ENCODE measurements around the gene CCNYL1. TPM values are rescaled to one million over a fixed set of nuclear protein-coding genes. Genes with fewer than 3 reads are reported as not detected.

CCNYL1 gene
- total RNA-seq, 2 donors from 2014 or later = 10.5 to 20.4 TPM

- intact Hi-C loops (cut with DNase I) = no loop called here
- DNase-seq (peak; percentile 50), ATAC-seq (no peak)
These were observed 60.8 kb downstream of the CCNYL1 start for GRCh38 chr2:207772081-207772843.

- no peak for DNase-seq
- ATAC-seq = no peak
- intact Hi-C loops (cut with DNase I) = no loop called here
These were observed 61.4 kb downstream of the CCNYL1 start for GRCh38 chr2:207772844-207773205.

- intact Hi-C loops (cut with DNase I) = no loop called here
- DNase-seq = no peak
- ATAC-seq = no peak
These were observed 64.0 kb downstream of the CCNYL1 start for GRCh38 chr2:207775473-207775872.

- intact Hi-C loops (cut with DNase I) = no loop called here
- no peak for ATAC-seq
- DNase-seq = no peak
These were observed 65.7 kb downstream of the CCNYL1 start for GRCh38 chr2:207777124-207777523.

GRCh38 chr2:207778298-207778882 is 67.0 kb downstream of the CCNYL1 start:
- intact Hi-C loops (cut with DNase I) = no loop called here
- DNase-seq (no peak), ATAC-seq (no peak)

GRCh38 chr2:207779523-207779922 is 68.1 kb downstream of the CCNYL1 start:
- no peak for ATAC-seq
- intact Hi-C loops (cut with DNase I) = no loop called here
- no peak for DNase-seq

GRCh38 chr2:207782238-207783030 is 71.0 kb downstream of the CCNYL1 start:
- intact Hi-C loops (cut with DNase I) = no loop called here
- ATAC-seq (no peak), DNase-seq (no peak)

- ATAC-seq (no peak), DNase-seq (no peak)
- intact Hi-C loops (cut with DNase I) = no loop called here
These were observed 72.1 kb downstream of the CCNYL1 start for GRCh38 chr2:207783514-207783913.

GRCh38 chr2:207784898-207785297 is 73.5 kb downstream of the CCNYL1 start:
- ATAC-seq (no peak), DNase-seq (no peak)
- intact Hi-C loops (cut with DNase I) = no loop called here

- intact Hi-C loops (cut with DNase I) = no loop called here
These were observed 75.6 kb downstream of the CCNYL1 start for GRCh38 chr2:207787017-207787416.

GRCh38 chr2:207787800-207788199 is 76.4 kb downstream of the CCNYL1 start:
- no peak for ATAC-seq
- intact Hi-C loops (cut with DNase I) = no loop called here
- DNase-seq = no peak

More at GRCh38 chr2:207787017-207787416, 75.6 kb downstream of the CCNYL1 start:
- peak in 1 of 2 donors; percentile 40 for ATAC-seq
- no peak for DNase-seq

- DNase-seq (no peak), ATAC-seq (no peak)
- intact Hi-C loops (cut with DNase I) = no loop called here
These were observed 79.5 kb downstream of the CCNYL1 start for GRCh38 chr2:207790898-207791297.

GRCh38 chr2:207791579-207792243 is 80.3 kb downstream of the CCNYL1 start:
- ATAC-seq = no peak
- intact Hi-C loops (cut with DNase I) = no loop called here
- DNase-seq = no peak

- ATAC-seq (peak in 1 of 2 donors; percentile 74), DNase-seq (no peak)
- intact Hi-C loops (cut with DNase I) = no loop called here
These were observed 80.9 kb downstream of the CCNYL1 start for GRCh38 chr2:207792244-207792785.

- peak; percentile 47 to 72 for ATAC-seq
- no peak for DNase-seq
- intact Hi-C loops (cut with DNase I) = no loop called here
These were observed 85.3 kb downstream of the CCNYL1 start for GRCh38 chr2:207796585-207797350.

- ATAC-seq = no peak
- no peak for DNase-seq
- intact Hi-C loops (cut with DNase I) = no loop called here
These were observed 89.8 kb downstream of the CCNYL1 start for GRCh38 chr2:207801259-207801658.

- DNase-seq (no peak), ATAC-seq (no peak)
- intact Hi-C loops (cut with DNase I) = no loop called here
These were observed 91.2 kb downstream of the CCNYL1 start for GRCh38 chr2:207802650-207803049.
